Stimulated activated CD4-positive, alpha-beta T cell treated with anti-CD3 and anti-CD28 coated beads, Interleukin-1b, Interleukin-23, amount 100 ng/mL, for 24 hours (primary cell): ENCODE measurements around the gene TBC1D14.
"Not testable (repeated sequence)": the region's sequence is repeated elsewhere in the genome, so short reads cannot be mapped to it uniquely, and the experiment has no call there.

ENCODE experiments used
- DNase-seq, 4 experiments: peaks; one replicate each; pipeline ENCODE4 v3.0.0-alpha.2; 2020; ENCODE audit warnings: low read depth in 4 of 4, low spot score in 1 of 4

TBC1D14 gene

GRCh38 chr4:6967846-6968340 is 58.3 kb downstream of the TBC1D14 start:
- no peak for DNase-seq

DNA sequence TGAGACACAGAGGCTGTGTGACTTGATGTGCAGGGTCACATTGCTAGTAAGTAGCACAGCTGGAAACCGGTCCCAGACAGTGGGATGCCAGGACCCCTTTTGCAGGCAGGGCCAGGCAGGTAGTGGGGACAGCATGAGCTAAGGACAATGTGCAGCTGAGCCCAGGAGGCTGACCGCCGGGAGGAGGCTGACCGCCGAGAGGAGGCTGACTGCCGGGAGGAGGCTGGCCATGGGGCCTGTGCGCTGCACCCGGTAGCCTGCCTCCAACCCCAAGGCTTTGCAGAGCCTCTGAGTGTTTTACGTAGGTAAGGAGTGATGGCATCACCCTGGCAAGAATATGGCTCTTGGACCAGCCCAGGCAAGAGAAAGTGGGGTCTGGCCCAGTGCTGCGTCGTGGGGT is 58.9 kb downstream of the TBC1D14 start:
- no peak for DNase-seq

DNA sequence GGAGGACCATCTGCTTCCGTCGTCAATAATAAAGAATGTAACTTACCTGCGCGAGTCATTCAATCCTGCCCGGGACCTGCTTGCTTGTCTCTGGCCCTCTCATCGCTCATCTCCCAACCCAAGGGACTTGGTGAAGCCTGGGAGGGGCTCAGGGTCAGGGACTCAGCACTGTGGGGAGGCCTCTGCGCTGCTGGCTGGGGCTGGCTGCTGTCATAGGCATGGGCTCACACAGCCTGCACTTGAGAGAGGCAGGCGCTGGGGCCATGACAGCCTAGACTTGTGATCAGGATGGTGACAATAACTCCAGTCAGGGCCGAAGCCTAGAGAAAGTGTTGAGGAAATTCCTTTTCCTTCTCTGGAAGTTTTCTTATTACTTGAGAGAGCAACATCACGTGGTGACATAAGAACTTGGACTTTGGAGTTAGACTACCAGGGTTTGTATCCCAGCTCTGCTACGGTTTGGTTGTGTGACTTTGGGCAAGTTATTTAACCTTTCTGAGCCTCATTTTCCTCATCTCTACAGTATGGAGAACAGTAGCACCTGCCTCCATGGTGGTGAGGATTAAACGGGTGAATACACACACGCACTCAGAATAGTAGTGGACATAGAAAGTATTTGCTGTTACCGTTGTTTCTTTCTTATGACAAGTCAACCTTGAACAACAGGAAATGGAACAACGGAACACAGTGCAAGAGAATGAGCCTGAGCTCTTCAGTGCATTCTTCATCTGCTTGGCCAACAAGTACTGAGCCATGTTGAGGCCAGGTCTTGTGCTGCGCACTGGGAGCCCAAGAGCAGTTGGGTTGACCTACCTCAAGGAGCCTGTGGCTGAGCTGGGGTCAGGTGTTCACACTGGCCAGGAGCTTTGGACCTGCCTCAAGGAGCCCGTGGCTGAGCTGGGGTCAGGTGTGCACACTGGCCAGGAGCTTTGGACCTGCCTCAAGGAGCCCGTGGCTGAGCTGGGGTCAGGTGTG is 60.5 kb downstream of the TBC1D14 start:
- no peak for DNase-seq

- DNase-seq = no peak
Measured at GRCh38 chr4:6971536-6972374, 62.1 kb downstream of the TBC1D14 start.

- no peak for DNase-seq
Measured at GRCh38 chr4:6972375-6972650, 62.7 kb downstream of the TBC1D14 start.

DNA sequence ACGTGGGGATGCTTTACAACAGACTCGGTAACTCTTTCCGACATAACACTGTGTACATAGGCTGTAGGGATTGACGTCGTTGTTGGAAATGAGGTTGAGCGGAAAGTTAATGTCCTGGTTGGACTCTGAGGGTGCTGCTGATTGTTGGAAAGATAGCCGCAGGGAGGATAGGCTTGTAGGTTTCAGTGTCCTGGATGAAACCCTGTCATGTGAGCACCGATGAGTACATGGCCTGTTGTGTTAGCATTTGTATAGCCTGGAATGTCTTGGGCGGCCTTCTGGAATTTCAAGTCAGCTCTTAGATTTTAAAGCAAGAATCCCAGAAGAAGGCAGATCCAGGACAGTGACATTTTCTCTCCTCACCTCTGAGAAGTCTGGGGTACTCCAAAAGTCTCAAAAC is 63.3 kb downstream of the TBC1D14 start:
- no peak for DNase-seq

DNA sequence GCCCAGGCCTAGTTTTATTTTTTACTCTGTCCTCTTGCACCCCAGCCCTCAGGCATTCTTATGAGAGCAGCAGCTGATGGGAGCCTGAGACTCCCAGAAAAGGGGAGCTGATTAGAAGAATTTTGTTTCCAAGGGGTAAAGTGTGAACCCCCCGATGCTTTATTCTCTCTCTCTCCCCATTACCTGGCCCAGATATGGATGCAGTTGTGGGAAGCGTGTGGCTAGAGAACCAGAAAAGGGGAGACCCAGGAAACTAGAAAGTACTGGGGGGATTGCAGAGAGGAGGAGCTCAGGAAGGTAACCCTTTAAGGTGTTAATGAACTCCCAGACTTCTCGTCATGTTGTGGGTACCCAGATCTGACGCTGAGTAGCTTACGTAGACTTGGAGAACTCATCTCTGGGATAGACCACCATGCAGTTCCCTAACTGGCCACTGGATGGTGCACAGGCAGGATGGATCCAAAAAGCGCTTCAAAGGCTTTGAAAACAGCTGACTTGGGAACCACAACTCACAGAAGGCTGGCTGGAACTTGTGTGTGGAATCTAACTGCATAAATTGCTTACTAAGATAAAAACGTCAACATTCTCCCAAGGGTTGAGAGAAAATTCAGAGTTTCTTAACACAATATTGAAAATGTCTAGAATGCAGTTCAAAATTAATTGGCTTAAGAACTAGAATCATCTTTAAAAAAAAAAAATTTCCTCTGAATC is 64.7 kb downstream of the TBC1D14 start:
- DNase-seq = peak; percentile 60 to 69 (median 66)

GRCh38 chr4:6977846-6978245 is 68.2 kb downstream of the TBC1D14 start:
- not testable (repeated sequence) for DNase-seq

DNA sequence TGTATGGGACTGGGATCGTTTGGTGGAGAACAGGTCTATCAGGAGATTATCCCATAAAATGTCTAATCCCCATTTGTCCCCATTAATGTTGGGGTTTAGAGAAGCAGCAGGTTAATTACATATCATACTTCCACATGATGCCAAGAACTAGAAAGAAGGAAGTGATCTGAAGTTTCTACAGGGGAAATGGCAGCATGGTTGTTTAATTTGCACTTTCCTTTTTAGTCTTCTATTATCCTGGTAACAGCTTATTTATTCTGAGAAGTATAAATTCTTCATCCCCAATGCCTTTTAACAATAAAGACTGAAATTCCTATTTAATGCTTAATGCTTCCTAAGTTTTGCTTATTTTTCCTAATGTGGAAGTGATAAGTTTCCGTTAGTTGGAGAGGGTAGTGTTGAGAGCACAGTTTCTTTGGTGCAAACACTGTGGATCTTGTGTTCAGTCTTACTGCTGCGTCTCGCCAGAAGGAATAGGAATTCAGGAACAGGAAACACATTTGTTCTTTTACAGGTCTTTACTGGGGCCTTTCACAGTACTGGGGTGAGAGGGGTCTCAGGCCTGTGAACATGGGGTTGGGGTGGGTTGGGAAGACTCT is 74.0 kb downstream of the TBC1D14 start:
- DNase-seq = no peak

GRCh38 chr4:6984612-6985425 is 75.2 kb downstream of the TBC1D14 start:
- DNase-seq = no peak

DNA sequence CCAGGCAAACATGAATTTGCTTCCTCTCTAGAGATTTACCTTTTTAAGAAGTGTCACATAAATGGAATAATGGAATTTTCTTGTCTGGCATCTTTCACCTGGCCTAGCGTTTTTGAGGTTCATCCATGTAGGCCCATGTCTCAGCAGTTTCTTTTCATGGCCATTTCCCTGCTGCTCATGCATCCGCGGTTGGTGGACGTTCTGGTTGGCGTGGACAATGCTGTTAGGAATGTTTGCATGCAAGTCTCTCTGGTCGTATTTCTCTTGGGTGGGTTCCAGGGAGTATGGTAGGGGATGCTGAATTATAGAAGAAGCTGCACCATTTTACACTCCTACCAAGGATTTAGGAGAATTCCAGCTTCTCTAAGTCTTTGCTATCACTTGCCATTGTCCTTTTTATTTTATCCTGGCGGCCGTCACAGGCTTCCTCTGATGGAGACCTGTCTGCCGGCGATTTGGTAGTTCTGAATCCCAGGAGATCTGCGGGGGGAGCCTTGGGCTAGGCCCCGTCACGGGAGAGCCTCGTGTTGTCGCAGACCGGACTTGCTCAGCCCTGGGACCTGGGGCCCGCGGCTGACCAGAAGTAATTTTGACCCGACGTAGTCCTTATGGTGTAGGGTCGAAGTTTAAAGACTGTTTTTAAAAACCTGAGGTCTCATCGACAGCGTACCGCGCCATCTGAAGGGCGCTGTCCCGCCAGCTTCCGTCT is 76.6 kb downstream of the TBC1D14 start:
- no peak for DNase-seq

DNA sequence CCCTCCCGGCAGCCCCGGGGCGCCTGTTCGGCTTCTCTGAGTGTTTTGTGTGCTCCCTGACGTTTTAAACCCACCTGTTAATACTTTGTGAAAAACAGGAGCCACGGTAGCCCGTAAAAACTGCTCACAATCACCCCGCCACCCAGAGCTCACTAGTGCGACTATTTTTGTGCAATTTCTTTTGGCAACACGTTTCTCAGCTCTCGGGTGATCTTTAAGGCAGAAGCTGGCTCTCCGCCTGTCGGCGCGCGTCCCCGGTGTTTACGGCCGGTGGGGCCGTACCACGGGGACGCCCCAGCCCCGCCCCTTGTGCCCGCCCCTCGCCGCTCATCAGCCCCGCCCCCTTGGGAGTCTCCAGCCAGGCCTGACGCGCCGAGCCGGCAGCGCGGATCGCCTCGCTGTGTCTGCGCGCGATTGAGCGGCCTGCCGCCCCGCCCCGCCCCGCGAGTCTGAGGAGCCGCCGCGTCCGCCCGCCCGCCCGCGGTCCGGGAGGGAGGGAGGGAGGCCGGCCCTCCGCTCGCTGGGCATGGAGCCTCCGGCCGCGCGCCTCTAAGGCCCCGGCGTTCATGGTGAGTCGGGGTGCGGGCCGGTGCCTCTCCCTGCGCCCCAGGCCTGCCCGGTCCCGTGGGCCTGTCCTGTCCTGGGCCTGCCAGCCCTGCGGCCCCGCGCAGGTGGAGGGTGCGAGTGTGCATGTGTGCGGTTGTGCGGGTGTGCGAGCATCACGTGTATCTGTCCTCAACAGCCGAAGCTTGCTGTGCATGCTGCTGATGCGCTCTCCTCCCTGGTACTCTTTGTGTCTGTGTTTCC is 77.4 kb downstream of the TBC1D14 start:
- peak; percentile 84 to 92 (median 88) for DNase-seq

DNA sequence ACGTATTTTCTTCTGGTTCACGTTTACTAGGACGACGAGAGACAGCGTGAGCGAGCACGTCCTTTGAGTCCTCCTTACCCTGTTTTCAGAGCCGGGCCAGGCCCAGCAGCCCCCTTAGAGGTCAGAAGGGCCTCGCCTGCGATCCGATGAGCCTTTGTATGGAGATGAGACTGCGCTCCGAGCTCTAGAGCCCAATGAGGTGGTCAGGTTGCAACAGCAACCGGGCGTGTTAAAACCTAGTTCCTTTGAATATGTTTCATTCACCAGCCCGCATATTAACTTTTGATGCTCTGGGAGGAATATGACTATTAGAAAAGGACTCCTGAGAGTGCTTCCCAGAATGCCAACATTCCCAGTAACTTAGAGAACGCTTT is 77.9 kb downstream of the TBC1D14 start:
- DNase-seq = no peak

- no peak for DNase-seq
Measured at GRCh38 chr4:6988016-6988715, 78.5 kb downstream of the TBC1D14 start.

- no peak for DNase-seq
Measured at GRCh38 chr4:6989331-6989923, 79.8 kb downstream of the TBC1D14 start.

DNA sequence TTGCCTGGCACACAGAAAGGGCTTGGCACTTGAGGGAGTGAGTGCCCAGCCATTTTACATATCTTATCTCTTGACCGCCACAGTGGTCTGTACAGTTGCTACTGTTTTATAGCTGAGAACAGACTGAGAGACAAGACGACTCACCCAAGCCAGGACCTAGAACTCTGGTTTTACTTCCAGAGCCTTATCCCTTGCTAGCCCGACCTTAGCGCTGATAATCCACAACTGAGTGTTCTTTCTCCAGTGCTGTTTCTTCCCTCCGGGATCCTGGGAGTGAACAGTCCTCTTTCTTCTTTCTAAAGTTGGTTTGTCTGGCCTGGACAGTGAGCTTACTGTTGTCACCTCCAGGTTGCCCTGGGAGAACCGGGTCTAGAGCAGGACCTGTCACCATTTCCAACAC is 81.0 kb downstream of the TBC1D14 start:
- DNase-seq = no peak

DNA sequence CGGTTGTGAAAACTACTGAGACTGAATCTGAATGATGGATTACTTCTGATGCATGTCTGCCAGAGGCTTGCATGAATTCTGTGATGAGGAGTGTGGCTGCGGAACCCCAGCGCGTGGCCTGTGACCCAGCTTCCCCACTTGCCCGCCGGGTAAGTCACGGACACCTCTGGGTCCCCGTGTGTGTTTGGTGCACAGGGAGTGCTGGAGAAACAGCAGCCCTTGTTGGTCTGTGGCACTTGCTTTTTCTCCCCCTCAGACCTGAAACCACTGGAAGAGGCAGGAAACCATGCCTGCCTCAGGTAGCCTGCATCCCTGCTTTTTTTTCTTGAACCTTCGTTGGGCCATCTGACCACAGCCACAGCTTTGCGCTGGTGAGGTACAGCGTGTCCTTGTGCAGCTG is 81.6 kb downstream of the TBC1D14 start:
- DNase-seq = no peak
